Motor neuron (in vitro differentiated cells): Measurements from ENCODE around the gene MEI4. TPM values are rescaled to one million over a fixed set of nuclear protein-coding genes. Genes with fewer than 3 reads are reported as not detected.
A peak's percentile ranks its signal among the peaks of the same experiment; 100 is the strongest.

Experiments
- ATAC-seq, 8 experiments: fragments of 200-7000 bp; cut with Tn5 transposase; replicated peaks in 6 of 8; 2 replicates each; pipeline ENCODE4 v1.8.0; 2021; ENCODE audit warnings: mild to moderate bottlenecking in 8 of 8, moderate library complexity in 8 of 8
- H3K27ac ChIP-seq, 2 donors: fragments of 250-450 bp; sonication (Bioruptor Pico); 2 replicates each; pipeline ENCODE4 v1.9.0; 2021; ENCODE audit warnings: antibody characterized with exemption in 2 of 2, mild to moderate bottlenecking in 2 of 2, moderate library complexity in 1 of 2
- H3K4me1 ChIP-seq, 2 donors: fragments of 250-450 bp; sonication (Bioruptor Pico); replicated peaks in 1 of 2; 2 replicates each; pipeline ENCODE4 v1.6.1; 2021; ENCODE audit warnings: antibody characterized with exemption in 2 of 2, mild to moderate bottlenecking in 2 of 2, moderate library complexity in 1 of 2
- H3K4me3 ChIP-seq, 5 donors: fragments of 250-450 bp; sonication (Bioruptor Pico); 2 replicates each; pipeline ENCODE4 v1.9.0; 2021; ENCODE audit warnings: antibody characterized with exemption in 5 of 5, mild to moderate bottlenecking in 5 of 5, moderate library complexity in 4 of 5
- WGBS, 10 experiments: fragments of 450-650 bp; shearing (Covaris generic); methylation state at CpG; one replicate each; pipeline ENCODE4 v1.0.0; 2022; 5-methylcytosine and 5-hydroxymethylcytosine counted together
- in situ Hi-C, 9 experiments: fragments of 400-800 bp; cut with MboI; loops; one replicate each; pipeline ENCODE4 v1.15.0; 2021; ENCODE audit warnings: low sequenced_read_pairs in 9 of 9, low pct_unique_long_range_greater_than_20kb in 2 of 9; ENCODE audit not compliant: unreplicated experiment in 9 of 9
- total RNA-seq, 8 experiments: library from RNA; unstranded; fragments of 300-600 nt; gene quantifications; 2 replicates each; pipeline versions ENCODE4 v1.2.3 to v1.2.4, GENCODE V29; 2022

MEI4 gene
- total RNA-seq, 8 experiments from 2014 or later = 0.04 to 0.19 (median 0.05) TPM; not detected in 2

DNA sequence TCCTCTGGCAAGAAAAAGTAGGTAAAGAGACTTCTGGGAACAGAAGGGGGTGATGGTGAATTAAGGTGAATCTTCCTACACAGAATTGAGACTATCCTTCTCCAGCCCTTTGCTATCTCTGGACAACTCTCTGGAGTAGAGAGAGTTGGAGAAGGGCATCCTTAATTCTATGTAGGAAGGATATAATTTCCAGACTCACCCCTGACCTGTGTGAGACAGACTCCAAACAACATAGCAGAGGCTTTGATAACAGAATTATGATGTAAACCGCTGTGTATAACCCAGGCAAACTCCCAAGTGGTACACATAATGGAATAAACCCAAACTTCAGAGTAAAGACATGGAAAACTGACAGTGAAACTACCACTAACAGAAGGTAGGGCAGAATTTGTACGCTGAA is 186.5 kb downstream of the MEI4 start:
- Histone ChIP-seq H3K4me3 (no peak overlapping the region), H3K4me1 (no peaks in the 10 kb centered on the region), H3K27ac (no peak overlapping the region)
- WGBS, 10 experiments = 0 to 100% (median 68%) methylated on average over 2 of the region's 2 CpGs; no CpG with 5 or more reads in 3 of the 10 experiments
- in situ Hi-C loops = no loop called here
- no peak for ATAC-seq

DNA sequence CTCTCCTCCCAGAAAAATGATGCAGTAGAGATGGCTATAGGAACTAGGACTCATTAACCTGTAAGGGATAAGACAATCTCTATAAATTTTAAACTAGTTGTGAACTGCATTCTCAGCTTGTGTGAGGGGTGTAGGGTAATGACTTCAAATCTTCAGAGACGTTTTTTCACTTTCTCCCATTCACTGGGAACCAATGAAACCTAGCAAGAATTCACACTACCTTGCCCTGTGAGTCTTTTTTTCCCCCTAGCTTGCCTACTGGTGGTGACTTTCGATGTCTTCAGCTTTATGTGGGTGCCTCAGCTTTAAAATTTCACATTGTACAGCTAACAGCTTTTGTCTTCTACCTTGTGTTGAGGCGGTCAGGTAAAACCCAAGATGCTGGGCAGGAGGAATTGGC is 192.0 kb downstream of the MEI4 start:
- 0 to 83% (median 53%) methylated on average over 2 to 3 of the region's 3 CpGs; no CpG with 5 or more reads in 1 of the 10 experiments for WGBS, 10 experiments
- H3K27ac ChIP-seq = no peak overlapping the region
- peaks cover 0 to 3% of the 10 kb centered on the region in 2 donors for H3K4me1 ChIP-seq
- in situ Hi-C loops = no loop called here
- H3K4me3 ChIP-seq = no peak overlapping the region
- ATAC-seq = no peak

DNA sequence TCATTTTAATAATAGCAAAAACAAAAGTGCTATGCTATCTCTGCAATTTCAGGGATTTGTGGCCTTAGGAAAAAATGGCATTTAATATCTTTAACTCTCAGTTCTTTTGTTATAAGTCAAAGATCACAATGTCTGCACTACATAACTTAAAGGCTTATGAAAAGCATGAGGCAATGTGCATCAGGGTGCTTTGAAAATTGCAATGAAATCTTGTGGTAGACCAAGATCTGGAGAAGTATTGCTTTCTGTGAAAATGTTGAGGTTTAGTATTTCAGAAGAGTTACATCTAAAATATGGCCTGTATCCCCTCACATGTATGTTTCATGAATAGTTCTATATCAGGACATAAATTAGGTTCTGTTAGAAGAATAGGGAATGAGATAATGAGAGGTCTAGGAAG is 200.6 kb downstream of the MEI4 start:
- peaks cover 3 to 7% of the 10 kb centered on the region in 2 donors for H3K4me1 ChIP-seq
- ATAC-seq = no peak
- no peak overlapping the region for H3K4me3 ChIP-seq
- no peak overlapping the region for H3K27ac ChIP-seq
- in situ Hi-C loops = no loop called here

DNA sequence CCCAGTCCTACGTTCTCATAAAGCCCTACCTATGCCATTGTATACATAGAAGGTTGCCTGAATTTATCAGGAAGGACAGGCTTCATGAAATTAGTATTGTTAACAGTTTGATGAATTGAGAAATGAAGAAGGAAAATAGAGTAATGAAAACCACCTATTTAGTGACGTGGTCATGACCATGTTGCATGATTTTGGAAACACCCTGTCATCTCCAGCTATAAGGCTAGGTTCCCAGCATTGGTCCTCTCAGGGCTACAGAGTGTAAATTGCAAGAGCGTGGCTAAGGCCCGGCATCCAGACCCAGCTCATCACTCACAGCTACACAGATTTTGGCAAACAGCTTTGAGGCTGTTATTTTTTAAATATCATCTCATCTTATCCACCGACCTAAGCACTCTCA is 203.6 kb downstream of the MEI4 start:
- Histone ChIP-seq H3K4me1 (peaks cover 3 to 7% of the 10 kb centered on the region in 2 donors), H3K27ac (no peak overlapping the region), H3K4me3 (no peak overlapping the region)
- in situ Hi-C loops = no loop called here
- 0 to 92% (median 81%) methylated on average over 1 to 5 of the region's 5 CpGs for WGBS, 10 experiments
- peak in 1 of 8 experiments; percentile 56 for ATAC-seq

DNA sequence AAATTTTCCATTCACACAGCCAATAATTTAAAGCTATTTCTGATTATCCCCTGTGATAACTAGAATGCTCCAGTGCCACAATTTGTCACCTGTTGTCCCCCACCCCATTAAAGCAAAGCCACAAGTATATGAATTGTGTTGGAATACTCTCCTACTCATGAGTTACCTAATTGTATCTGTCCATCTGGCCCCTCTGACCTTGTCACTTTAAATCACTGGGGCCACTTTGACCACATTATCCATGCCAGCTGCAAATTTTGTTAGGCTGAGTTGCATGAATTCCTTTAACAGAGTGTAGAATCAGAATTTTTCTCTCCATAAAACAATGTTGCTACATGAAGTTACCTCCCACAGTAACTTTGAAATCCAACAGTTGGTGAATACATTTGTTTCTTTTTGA is 204.6 kb downstream of the MEI4 start:
- no peak overlapping the region for H3K4me3 ChIP-seq
- no peak for ATAC-seq
- peaks cover 3 to 7% of the 10 kb centered on the region in 2 donors for H3K4me1 ChIP-seq
- H3K27ac ChIP-seq = no peak overlapping the region
- in situ Hi-C loops = no loop called here

DNA sequence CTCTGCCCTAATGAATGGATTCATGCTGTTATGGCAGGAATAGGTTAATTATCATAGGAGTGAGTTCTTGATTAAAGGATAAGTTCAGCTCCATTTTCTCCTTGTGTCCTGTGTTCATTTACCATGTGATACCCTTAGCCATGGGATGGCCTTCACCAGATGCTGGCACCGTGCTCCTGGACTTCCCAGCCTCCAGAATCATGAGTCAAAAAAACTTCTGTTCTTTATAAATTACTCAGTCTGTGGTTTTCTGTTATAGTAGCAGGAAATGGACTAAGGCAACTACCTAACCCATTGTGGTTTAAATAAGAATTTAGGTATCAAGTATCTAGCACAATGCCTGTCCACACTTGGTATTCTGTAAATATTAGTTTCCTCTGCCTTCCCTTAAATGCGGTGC is 223.5 kb downstream of the MEI4 start:
- no peak overlapping the region for H3K4me3 ChIP-seq
- in situ Hi-C loops = no loop called here
- 0 to 95% (median 50%) methylated on average over 1 to 2 of the region's 2 CpGs; no CpG with 5 or more reads in 3 of the 10 experiments for WGBS, 10 experiments
- H3K4me1 ChIP-seq = no peaks in the 10 kb centered on the region
- H3K27ac ChIP-seq = no peak overlapping the region
- no peak for ATAC-seq

DNA sequence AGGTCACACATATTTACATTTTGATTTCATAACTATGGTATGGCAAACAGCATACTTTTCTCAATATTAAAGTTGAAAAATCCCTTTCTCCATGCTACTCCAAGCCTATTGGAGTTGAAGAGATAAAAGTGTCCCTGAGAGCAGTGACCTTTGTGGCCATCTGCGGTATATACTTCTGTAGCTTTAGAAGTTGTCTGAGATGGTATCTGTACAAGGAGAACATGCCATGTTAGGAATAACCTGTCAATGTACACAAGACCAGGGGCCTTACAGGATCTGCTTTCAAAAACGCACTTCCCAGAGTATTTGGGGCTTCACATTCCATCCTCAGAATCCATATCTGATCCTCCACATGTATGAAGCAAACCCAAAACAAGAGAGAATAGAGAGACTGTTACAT is 226.7 kb downstream of the MEI4 start:
- no peak overlapping the region for H3K27ac ChIP-seq
- no peak overlapping the region for H3K4me3 ChIP-seq
- ATAC-seq = no peak
- no peaks in the 10 kb centered on the region for H3K4me1 ChIP-seq
- in situ Hi-C loops = no loop called here
- WGBS, 10 experiments = 0 to 100% (median 97%) methylated on average over 1 to 2 of the region's 2 CpGs; no CpG with 5 or more reads in 4 of the 10 experiments

DNA sequence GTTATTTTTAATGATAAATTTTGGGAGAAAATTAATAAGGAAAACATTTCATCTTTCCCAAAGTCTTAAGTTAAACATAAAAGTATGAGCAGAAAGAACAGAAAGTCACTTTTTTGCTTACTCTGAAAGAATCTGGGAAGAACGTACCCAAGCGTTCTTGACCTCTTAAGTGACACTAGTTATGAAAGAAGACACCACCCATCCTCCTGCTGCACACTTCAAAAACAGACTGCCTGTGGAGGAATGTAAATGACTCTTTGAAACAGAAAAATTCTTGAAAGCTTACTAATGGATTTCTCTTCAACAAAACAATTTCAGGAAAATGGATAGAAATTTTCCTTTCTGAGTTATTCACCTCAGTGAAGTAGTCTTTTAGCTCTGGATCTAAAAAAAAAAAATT is 227.7 kb downstream of the MEI4 start:
- no peak overlapping the region for H3K4me3 ChIP-seq
- no peak overlapping the region for H3K27ac ChIP-seq
- no peaks in the 10 kb centered on the region for H3K4me1 ChIP-seq
- peak in 2 of 8 experiments; percentile 74 to 82 for ATAC-seq
- in situ Hi-C loops = no loop called here
- WGBS, 10 experiments = 12 to 92% (median 60%) methylated on average over 1 to 2 of the region's 2 CpGs; no CpG with 5 or more reads in 1 of the 10 experiments

DNA sequence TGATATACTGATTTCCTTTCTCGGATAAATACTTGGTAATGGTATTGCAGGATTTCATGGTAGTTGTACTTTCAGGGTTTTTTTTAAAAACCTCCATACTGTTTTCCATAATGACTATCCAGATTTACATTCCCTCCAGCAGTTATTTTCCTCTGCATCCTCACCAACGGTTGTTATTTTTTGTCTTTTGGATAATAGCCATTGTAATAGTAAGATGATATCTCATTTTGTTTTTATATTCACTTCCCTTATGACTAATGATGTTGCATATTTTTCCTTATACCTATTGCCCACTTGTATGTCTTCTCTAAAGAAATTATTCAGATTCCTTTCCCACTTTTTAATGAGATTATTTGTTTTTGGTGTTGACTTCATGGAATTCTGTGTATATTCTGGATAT is 231.0 kb downstream of the MEI4 start:
- no peak overlapping the region for H3K27ac ChIP-seq
- no peaks in the 10 kb centered on the region for H3K4me1 ChIP-seq
- WGBS, 10 experiments = 17 to 100% (median 83%) methylated on average over 1 to 2 of the region's 2 CpGs; no CpG with 5 or more reads in 1 of the 10 experiments
- in situ Hi-C loops = no loop called here
- H3K4me3 ChIP-seq = no peak overlapping the region
- ATAC-seq = no peak

DNA sequence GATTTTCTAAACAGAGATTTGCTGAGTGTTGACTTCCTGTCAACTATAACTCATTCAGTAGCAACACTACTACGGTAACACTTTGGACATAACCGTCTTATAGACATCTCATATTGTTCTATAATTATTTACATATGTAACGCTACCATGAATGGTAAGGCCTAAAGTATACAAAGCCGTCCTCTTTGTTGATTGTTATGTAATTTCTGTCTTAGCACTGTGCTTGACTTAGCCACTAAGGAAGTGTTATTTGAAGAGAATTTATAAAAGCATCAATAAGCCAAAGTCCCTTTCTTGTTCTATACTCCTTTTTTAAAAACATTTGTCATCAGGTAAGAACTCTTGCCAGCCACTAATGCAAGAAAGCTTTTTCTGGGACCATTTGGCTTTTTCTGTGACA is 240.6 kb downstream of the MEI4 start:
- H3K4me1 ChIP-seq = peaks cover 0 to 6% of the 10 kb centered on the region in 2 donors
- 5 to 90% (median 25%) methylated on average over 1 to 4 of the region's 4 CpGs for WGBS, 10 experiments
- H3K4me3 ChIP-seq = no peak overlapping the region
- no peak overlapping the region for H3K27ac ChIP-seq
- ATAC-seq = peak in 4 of 8 experiments; percentile 15 to 36 (median 20)
- in situ Hi-C loops = no loop called here

DNA sequence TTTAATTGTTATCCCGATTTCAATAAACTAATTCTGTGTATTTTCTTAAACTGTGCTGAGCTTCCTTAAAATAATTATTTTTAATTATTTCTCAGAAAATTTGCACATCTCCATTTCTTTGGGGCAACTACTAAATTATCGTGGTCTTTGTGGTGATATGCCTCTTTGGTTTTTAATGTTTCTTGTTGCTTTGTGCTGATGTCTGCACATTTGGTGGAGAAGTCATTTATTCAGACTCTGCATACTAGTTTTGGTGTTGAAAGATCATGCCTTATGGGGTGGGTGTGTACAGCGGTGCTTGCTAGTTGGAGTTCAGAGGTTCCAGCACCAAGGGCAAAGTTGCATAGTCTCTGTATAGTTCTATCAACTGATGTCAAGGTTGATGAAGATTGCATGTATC is 253.2 kb downstream of the MEI4 start:
- peak in 1 of 8 experiments; percentile 31 for ATAC-seq
- no peak overlapping the region for H3K27ac ChIP-seq
- no peaks in the 10 kb centered on the region for H3K4me1 ChIP-seq
- in situ Hi-C loops = no loop called here
- H3K4me3 ChIP-seq = no peak overlapping the region
- WGBS, 10 experiments = 10 to 100% (median 81%) methylated on average over 1 to 3 of the region's 3 CpGs

DNA sequence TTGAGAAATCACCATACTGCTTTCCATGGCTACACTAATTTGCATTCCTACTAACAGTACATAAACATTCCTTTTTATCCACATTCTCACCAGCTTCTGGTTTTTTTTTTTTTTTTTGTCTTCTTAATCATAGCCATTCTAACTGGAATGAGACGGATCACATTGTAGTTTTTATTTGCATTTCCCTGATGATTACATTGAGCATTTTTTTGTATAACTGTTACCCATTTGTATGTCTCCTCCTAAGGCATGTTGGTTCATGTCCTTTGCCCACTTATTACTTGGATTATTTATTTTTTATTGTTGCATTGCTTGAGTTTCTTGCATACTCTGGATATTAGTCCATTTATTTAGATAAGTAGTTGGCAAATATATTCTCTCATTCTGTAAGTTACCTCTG is 258.0 kb downstream of the MEI4 start:
- Histone ChIP-seq H3K27ac (no peak overlapping the region), H3K4me3 (no peak overlapping the region), H3K4me1 (no peaks in the 10 kb centered on the region)
- in situ Hi-C loops = no loop called here
- WGBS, 10 experiments = 0 to 100% (median 71%) methylated on average over 1 of the region's 1 CpG; no CpG with 5 or more reads in 1 of the 10 experiments
- no peak for ATAC-seq

DNA sequence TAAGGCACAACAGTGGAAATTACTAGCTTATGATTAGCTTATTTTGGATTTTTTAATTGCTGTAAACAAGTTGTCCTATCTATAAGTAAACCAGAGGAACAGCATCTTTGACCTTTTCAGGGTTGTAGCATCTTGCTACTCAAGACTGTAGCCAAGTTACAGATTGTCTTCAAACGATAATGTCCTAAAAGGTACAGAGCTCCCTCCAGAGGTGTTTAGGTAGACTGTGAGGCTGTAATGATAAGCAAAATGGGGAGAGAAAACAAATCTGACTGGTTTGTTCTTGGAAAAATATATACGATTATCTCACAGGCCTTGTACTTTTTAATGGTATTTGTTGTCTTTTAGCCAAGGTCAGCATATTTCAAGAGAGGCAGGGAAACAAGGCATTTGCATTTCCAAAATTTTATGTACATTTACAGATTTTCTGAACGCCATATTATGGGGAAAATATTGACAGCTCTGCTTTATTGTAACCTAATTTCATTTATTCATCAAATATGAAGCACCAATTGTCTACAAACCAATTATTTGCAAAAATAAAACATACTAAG is 273.4 kb downstream of the MEI4 start:
- WGBS, 10 experiments = 0 to 75% (median 33%) methylated on average over 1 to 3 of the region's 3 CpGs
- no peaks in the 10 kb centered on the region for H3K4me1 ChIP-seq
- peak in 3 of 8 experiments; percentile 48 to 58 (median 51) for ATAC-seq
- in situ Hi-C loops = no loop called here
- no peak overlapping the region for H3K27ac ChIP-seq
- no peak overlapping the region for H3K4me3 ChIP-seq

DNA sequence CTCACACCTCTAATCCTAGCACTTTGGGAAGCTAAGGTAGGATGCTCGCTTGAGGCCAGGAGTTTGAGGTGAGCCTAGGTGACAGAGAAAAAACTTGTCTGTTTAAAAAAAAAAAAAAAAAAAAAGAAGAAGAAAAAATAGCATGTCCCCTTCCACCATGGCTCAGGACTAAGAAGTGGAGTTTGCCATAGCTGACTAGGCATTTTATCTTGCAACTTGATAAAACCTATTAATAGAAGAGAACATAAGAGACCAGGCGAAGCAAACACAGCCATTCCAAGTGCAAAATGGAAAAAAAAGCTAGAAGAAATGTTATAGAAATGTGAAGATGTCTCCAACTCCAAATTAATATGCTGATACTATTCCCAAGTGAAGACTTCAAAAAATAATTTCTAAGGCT is 277.5 kb downstream of the MEI4 start:
- H3K27ac ChIP-seq = no peak overlapping the region
- 0 to 93% (median 35%) methylated on average over 2 of the region's 2 CpGs; no CpG with 5 or more reads in 3 of the 10 experiments for WGBS, 10 experiments
- no peak overlapping the region for H3K4me3 ChIP-seq
- in situ Hi-C loops = no loop called here
- H3K4me1 ChIP-seq = no peaks in the 10 kb centered on the region
- ATAC-seq = no peak
